22Rv1 (cell line): ENCODE results near the gene IPO13.
A peak's percentile ranks its signal among the peaks of the same experiment; 100 is the strongest.

Experiments used
- H3K27ac ChIP-seq: fragments of 450-650 bp; 2 replicates; pipeline ENCODE4 v1.5.1; 2017
- ZFX ChIP-seq: fragments of 450-650 bp; IDR thresholded peaks from 2 replicates; pipeline ENCODE4 v1.6.1; 2017; ENCODE audit warnings: antibody characterized with exemption, borderline replicate concordance
- TF ChIP-seq, protein P1 (sequence below): fragments of 450-650 bp; IDR thresholded peaks from 2 replicates; pipeline ENCODE4 v1.5.1; 2017; ENCODE audit warnings: mild to moderate bottlenecking

The IPO13 gene

DNA sequence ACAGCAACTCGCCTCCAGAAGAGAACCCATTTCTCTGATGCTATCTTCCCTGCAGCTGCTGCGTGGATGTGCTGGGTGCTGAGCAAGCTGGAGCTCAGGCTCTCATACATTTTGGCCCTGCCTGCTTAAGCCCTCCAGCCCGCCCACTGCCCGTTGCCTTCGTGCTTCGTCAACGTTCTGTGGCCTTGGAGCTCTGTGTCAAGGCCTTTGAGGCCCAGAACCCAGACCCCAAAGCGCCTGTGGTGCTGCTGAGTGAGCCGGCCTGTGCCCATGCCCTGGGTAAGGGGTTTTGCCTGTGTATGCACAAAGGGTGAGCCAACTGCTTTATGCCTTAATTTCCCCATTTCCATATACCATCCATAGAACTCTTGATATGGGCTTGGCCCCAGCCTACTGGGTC lies 24.2 kb downstream of the IPO13 start:
- TF ChIP-seq, protein P1, sequence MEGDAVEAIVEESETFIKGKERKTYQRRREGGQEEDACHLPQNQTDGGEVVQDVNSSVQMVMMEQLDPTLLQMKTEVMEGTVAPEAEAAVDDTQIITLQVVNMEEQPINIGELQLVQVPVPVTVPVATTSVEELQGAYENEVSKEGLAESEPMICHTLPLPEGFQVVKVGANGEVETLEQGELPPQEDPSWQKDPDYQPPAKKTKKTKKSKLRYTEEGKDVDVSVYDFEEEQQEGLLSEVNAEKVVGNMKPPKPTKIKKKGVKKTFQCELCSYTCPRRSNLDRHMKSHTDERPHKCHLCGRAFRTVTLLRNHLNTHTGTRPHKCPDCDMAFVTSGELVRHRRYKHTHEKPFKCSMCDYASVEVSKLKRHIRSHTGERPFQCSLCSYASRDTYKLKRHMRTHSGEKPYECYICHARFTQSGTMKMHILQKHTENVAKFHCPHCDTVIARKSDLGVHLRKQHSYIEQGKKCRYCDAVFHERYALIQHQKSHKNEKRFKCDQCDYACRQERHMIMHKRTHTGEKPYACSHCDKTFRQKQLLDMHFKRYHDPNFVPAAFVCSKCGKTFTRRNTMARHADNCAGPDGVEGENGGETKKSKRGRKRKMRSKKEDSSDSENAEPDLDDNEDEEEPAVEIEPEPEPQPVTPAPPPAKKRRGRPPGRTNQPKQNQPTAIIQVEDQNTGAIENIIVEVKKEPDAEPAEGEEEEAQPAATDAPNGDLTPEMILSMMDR: no peak
- TF ChIP-seq ZFX: no peak
- H3K27ac ChIP-seq: no peak overlapping the region

GRCh38 chr1:43971336-43971980 lies 24.7 kb downstream of the IPO13 start:
- no peak overlapping the region for H3K27ac ChIP-seq
- TF ChIP-seq ZFX: no peak
- TF ChIP-seq, protein P1: no peak

DNA sequence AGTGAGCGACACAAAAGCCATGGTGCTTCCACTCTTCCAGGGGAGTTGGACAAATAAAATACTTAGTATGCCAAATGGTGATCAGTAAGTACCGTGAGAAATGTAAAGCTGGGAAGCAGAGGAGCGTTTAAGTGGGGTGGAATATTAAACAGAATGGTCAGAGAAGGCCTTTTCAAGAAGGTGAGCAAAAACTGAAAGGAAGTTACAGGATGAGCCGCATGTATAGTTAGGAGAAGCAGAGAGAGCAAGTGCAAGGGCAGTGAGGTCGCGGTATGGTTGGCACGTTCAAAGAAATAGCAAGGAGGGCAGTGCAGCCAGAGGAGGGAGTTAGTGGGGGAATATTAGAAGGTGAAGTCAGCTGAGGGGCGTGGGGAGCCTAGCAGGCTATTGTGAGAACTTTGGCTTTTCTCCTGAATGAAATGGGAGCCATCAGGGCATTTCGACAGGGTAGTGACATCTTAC lies 27.3 kb downstream of the IPO13 start:
- H3K27ac ChIP-seq: peak overlapping the region; percentile 94

DNA sequence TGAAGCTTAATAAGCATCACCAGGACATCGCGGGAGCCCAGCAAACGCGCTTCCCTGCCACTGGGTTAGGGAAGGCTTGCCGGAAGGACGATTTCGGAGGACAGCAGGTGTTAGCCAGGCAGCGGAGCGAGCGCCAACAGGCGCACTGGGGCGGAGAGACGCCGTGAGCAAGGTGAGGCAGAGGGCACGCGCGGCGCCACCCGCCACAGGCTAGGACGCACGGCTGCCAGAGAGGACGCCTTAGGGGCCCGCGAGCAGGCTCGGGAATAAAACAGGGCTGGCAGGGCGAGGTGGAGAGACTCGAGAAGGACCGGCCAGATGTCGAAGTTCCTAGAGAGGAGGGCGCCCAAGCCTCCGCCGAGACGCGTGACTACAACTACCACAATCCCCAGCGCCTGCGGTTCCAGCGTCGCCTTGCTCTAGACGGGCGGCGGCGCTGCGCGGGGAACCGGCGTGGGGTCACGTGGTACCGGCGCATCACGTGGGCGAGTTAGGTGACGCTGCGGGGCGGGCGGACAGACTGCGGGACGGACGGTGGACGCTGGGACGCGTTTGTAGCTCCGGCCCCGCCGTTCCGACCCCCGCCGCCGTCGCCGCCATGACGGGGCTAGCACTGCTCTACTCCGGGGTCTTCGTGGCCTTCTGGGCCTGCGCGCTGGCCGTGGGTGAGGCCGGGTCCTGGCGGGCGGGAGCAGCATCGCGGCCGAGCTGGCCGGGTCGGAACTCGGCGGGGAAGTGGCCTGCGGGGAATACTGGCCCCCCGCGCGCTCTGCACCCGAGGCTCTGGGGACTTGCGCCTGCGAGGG lies 27.9 kb downstream of the IPO13 start, which contains the start of gene ATP6V0B:
Gene ATP6V0B, plus strand, starts transcription at position 518 of the 806 bp plus-strand sequence. Its CDS starts 81 bp downstream, at position 599.
- TF ChIP-seq, protein P1: no peak
- no peak for TF ChIP-seq ZFX
- H3K27ac ChIP-seq: peak within 1 kb of the TSS; percentile 94

More for the DNA sequence above, 27.3 kb downstream of the IPO13 start:
- TF ChIP-seq, protein P1: no peak
- no peak for TF ChIP-seq ZFX

DNA sequence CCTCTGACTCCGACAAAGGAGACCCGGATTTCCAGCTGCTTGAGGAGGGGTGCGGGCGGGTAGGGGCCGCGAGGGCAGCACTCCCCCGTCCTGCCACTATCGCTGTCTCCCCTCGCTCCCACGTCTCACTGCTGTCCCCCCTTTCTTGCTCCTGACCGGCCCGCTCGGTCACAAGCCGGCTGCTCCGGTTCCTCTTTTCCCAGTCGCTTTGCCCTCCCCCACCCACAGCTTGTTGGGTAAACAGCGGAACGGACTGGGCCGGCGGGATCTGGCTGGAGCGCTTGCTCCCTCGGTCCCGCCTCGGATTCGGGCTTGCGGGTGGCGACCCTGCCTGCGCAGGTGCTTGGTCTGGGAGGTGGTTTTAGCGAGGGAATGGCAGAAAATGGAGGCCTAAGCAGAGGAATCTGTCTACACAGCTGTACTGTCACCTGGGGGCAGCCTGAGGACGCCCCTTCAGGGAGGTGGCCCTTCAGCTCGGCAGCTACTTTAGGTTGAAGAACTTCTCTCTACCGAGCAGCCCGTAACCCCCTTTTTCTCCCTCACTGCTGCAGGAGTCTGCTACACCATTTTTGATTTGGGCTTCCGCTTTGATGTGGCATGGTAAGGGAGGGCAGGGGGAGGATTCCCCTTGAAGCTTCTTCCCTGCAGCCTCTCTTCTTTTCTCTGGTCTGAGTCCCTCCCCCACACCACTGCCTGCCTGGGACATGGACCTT lies 28.7 kb downstream of the IPO13 start:
- peak overlapping the region; percentile 94 for H3K27ac ChIP-seq
- TF ChIP-seq ZFX: no peak
- TF ChIP-seq, protein P1: no peak

DNA sequence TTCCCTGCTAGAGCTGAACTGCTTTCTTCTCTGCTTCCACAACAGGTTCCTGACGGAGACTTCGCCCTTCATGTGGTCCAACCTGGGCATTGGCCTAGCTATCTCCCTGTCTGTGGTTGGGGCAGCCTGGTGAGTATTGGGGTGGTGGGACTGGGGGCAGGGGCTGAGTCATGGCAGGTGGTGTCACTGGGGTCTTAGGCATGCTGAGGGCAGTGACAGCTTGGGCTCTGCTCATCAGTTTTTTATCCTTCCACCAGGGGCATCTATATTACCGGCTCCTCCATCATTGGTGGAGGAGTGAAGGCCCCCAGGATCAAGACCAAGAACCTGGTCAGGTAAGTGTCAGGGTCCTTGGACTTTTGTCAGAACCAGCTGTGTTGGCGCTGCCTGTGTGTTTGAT lies 29.3 kb downstream of the IPO13 start:
- peak overlapping the region; percentile 94 for H3K27ac ChIP-seq
- TF ChIP-seq, protein P1: no peak
- no peak for TF ChIP-seq ZFX
